Mesothelial cell of epicardium (in vitro differentiated cells): ENCODE data around the gene EEF1AKMT3. TPM values are rescaled to one million over a fixed set of nuclear protein-coding genes. Genes with fewer than 3 reads are reported as not detected.

ENCODE experiments used
- DNase-seq, 2 experiments: peaks; one replicate each; pipeline ENCODE4 v3.0.0; 2021; ENCODE audit warnings: low spot score in 2 of 2; ENCODE audit not compliant: unreplicated experiment in 2 of 2
- H3K27ac Mint-ChIP-seq: 2 replicates; pipeline ENCODE4 v1.8.0; 2021; ENCODE audit warnings: mixed read lengths
- H3K27me3 Mint-ChIP-seq: 2 replicates; pipeline ENCODE4 v1.8.0; 2021; ENCODE audit warnings: low read depth, mixed read lengths
- H3K36me3 Mint-ChIP-seq: 2 replicates; pipeline ENCODE4 v1.8.0; 2021; ENCODE audit warnings: mixed read lengths
- H3K4me1 Mint-ChIP-seq: 2 replicates; pipeline ENCODE4 v1.8.0; 2021; ENCODE audit warnings: mixed read lengths
- H3K4me3 Mint-ChIP-seq: 2 replicates; pipeline ENCODE4 v1.8.0; 2021; ENCODE audit warnings: mild to moderate bottlenecking, moderate library complexity, mixed read lengths
- H3K9me3 Mint-ChIP-seq: 2 replicates; pipeline ENCODE4 v1.8.0; 2021; ENCODE audit warnings: mixed read lengths
- CTCF ChIP-seq: fragments of 200-600 bp; sonication (generic); IDR thresholded peaks from one replicate; pipeline ENCODE4 v1.5.0; 2021; ENCODE audit warnings: antibody characterized with exemption; ENCODE audit not compliant: unreplicated experiment
- total RNA-seq: library from RNA; stranded (reverse); gene quantifications from 3 replicates; pipeline ENCODE4 v1.2.1, GENCODE V29; 2021

Gene EEF1AKMT3
- total RNA-seq, 1 donor from 2014 or later = 8.7 TPM

GRCh38 chr12:57821474-57822214, 49.2 kb downstream of the EEF1AKMT3 start:
- Mint-ChIP-seq H3K4me1 (no peaks in the 10 kb centered on the region), H3K9me3 (no peaks in the 10 kb centered on the region), H3K27ac (no peak overlapping the region), H3K4me3 (no peak overlapping the region), H3K36me3 (peaks cover 43% of the 10 kb centered on the region), H3K27me3 (no peaks in the 10 kb centered on the region)
- DNase-seq = no peak
- no peak for TF ChIP-seq CTCF

- no peak for TF ChIP-seq CTCF
- peaks cover 48% of the 10 kb centered on the region for H3K36me3 Mint-ChIP-seq
- no peaks in the 10 kb centered on the region for H3K27me3 Mint-ChIP-seq
Observed at GRCh38 chr12:57822392-57823130, 50.1 kb downstream of the EEF1AKMT3 start.

GRCh38 chr12:57823131-57823907, 50.9 kb downstream of the EEF1AKMT3 start:
- Mint-ChIP-seq H3K4me1 (no peaks in the 10 kb centered on the region), H3K27ac (no peak overlapping the region), H3K4me3 (no peak overlapping the region), H3K36me3 (peaks cover 47% of the 10 kb centered on the region), H3K27me3 (no peaks in the 10 kb centered on the region), H3K9me3 (no peaks in the 10 kb centered on the region)
- no peak for TF ChIP-seq CTCF
- no peak for DNase-seq

More at GRCh38 chr12:57822392-57823130, 50.1 kb downstream of the EEF1AKMT3 start:
- H3K4me1 Mint-ChIP-seq = no peaks in the 10 kb centered on the region
- H3K9me3 Mint-ChIP-seq = no peaks in the 10 kb centered on the region
- no peak overlapping the region for H3K4me3 Mint-ChIP-seq
- no peak for DNase-seq
- no peak overlapping the region for H3K27ac Mint-ChIP-seq

GRCh38 chr12:57823908-57824640, 51.7 kb downstream of the EEF1AKMT3 start:
- H3K9me3 Mint-ChIP-seq = no peaks in the 10 kb centered on the region
- no peaks in the 10 kb centered on the region for H3K27me3 Mint-ChIP-seq
- no peak for DNase-seq
- TF ChIP-seq CTCF = no peak
- no peak overlapping the region for H3K27ac Mint-ChIP-seq
- no peaks in the 10 kb centered on the region for H3K4me1 Mint-ChIP-seq
- H3K36me3 Mint-ChIP-seq = peaks cover 42% of the 10 kb centered on the region
- no peak overlapping the region for H3K4me3 Mint-ChIP-seq

- no peak for TF ChIP-seq CTCF
- Mint-ChIP-seq H3K4me1 (peaks cover 7% of the 10 kb centered on the region), H3K27me3 (no peaks in the 10 kb centered on the region), H3K4me3 (no peak overlapping the region), H3K9me3 (no peaks in the 10 kb centered on the region), H3K36me3 (peaks cover 41% of the 10 kb centered on the region), H3K27ac (no peak overlapping the region)
- DNase-seq = no peak
Observed at GRCh38 chr12:57825451-57825850, 53.0 kb downstream of the EEF1AKMT3 start.
